Testis (tissue), 3 donors: ENCODE results near the gene LRP1B. TPM values are rescaled to one million over a fixed set of nuclear protein-coding genes. Genes with fewer than 3 reads are reported as not detected.

ENCODE experiments used
- DNase-seq: peaks from one replicate; pipeline ENCODE4 v3.0.0-alpha.2; 2019
- H3K27ac ChIP-seq, 2 donors: fragments of 200-600 bp; sonication (generic); one replicate each; pipeline ENCODE4 v1.5.1; 2019
- H3K27me3 ChIP-seq: fragments of 200-600 bp; sonication (generic); one replicate; pipeline ENCODE4 v1.5.1; 2019
- H3K36me3 ChIP-seq: fragments of 200-600 bp; sonication (generic); one replicate; pipeline ENCODE4 v1.5.1; 2017; ENCODE audit warnings: low read depth; ENCODE audit errors: missing control alignments
- H3K4me1 ChIP-seq: fragments of 200-600 bp; sonication (generic); one replicate; pipeline ENCODE4 v1.5.1; 2019
- H3K4me3 ChIP-seq, 2 donors: fragments of 200-600 bp; sonication (generic); one replicate each; pipeline ENCODE4 v1.5.1; 2017 to 2019
- H3K9me3 ChIP-seq: fragments of 200-600 bp; sonication (generic); one replicate; pipeline ENCODE4 v1.5.1; 2017
- POLR2A ChIP-seq: fragments of 450-650 bp; IDR thresholded peaks from one replicate; pipeline ENCODE4 v1.6.1; 2017; ENCODE audit warnings: antibody characterized with exemption, mild to moderate bottlenecking, moderate library complexity
- WGBS, 2 donors: methylation state at CpG; one replicate each; pipeline ENCODE4 v1.1.5; 2018; 5-methylcytosine and 5-hydroxymethylcytosine counted together
- intact Hi-C: fragments of 100-400 bp; cut with DNase I; formaldehyde crosslinking; loops from one replicate; pipeline ENCODE4 v1.15.1; 2023; ENCODE audit warnings: low total_unique reads
- polyA plus RNA-seq: library from polyadenylated mRNA; stranded (reverse); fragments of 350-450 nt; fragmentation: Illumina TruSeq; extraction: RNeasy Lipid Tissue Mini Kit (QIAGEN cat#74804); gene quantifications from one replicate; pipeline ENCODE4 v1.2.3, GENCODE V29; 2014; ENCODE audit warnings: low read depth, low replicate concordance; ENCODE audit not compliant: insufficient read depth
- total RNA-seq, 2 donors: library from RNA; depleted of rRNA; stranded (reverse); fragments of >200 nt; gene quantifications; one replicate each; pipeline ENCODE4 v1.2.3, GENCODE V29; 2016
- TF ChIP-seq, protein P1 (sequence below), 3 experiments: fragments of 450-650 bp in 2 of 3; fragments of 200-600 bp in 1 of 3; sonication (generic) in 1 of 3; IDR thresholded peaks; one replicate each; pipeline ENCODE4 v1.5.1; 2016 to 2019; ENCODE audit warnings: antibody characterized with exemption in 3 of 3, mild to moderate bottlenecking in 2 of 3, moderate library complexity in 1 of 3

LRP1B gene
- total and polyA plus RNA-seq, 3 donors from 2014 or later: 0.79 to 1.9 (median 0.84) TPM

DNA sequence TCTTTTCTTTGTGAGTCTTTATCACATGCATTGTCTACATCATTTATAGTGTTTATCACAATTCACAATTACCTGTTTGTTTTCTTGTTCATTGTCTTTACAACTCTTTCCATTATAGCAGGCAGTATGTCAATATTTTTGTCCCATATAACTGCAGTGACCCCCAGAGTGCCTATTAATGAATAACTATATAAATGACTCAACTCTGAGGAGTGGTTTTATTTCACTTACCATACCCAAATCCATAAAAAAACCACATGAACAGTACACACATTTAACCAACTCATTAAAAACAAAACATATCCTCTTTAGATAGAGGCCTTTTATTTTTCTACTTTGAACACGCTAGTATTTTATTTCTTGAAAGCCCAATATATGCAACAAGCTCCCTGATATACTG, 1931.5 kb downstream of the LRP1B start:
- WGBS, 2 donors: 91 to 92% methylated on average over 1 of the region's 1 CpG
- TF ChIP-seq, protein P1, sequence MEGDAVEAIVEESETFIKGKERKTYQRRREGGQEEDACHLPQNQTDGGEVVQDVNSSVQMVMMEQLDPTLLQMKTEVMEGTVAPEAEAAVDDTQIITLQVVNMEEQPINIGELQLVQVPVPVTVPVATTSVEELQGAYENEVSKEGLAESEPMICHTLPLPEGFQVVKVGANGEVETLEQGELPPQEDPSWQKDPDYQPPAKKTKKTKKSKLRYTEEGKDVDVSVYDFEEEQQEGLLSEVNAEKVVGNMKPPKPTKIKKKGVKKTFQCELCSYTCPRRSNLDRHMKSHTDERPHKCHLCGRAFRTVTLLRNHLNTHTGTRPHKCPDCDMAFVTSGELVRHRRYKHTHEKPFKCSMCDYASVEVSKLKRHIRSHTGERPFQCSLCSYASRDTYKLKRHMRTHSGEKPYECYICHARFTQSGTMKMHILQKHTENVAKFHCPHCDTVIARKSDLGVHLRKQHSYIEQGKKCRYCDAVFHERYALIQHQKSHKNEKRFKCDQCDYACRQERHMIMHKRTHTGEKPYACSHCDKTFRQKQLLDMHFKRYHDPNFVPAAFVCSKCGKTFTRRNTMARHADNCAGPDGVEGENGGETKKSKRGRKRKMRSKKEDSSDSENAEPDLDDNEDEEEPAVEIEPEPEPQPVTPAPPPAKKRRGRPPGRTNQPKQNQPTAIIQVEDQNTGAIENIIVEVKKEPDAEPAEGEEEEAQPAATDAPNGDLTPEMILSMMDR (IDR thresholded peaks at IDR 0.05): no peak
- no peak for TF ChIP-seq POLR2A
- intact Hi-C loops: no loop called here

DNA sequence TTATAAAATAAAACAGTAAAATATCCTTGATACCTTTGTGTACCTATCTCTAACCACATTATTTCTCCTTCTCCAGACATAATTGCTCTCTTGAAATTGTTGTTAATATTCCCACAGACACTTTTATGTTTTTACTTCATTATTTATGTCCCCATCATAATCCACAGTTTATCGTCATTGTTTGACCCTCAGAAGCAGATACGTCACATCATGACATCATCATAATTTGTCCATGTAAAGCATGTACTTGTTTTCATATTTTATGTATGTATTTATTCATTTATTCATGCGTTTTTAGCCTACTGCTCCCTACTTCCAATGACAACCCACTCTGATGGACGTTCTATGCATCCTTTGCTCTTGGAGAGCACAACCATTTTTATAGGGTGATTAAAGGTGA, 1943.7 kb downstream of the LRP1B start:
- intact Hi-C loops: no loop called here
- no peaks in the 10 kb centered on the region for H3K27me3 ChIP-seq
- TF ChIP-seq, protein P1 (IDR thresholded peaks at IDR 0.05): no peak
- no peak for TF ChIP-seq POLR2A
- 80 to 86% methylated on average over 4 of the region's 4 CpGs for WGBS, 2 donors
- H3K4me3 ChIP-seq: no peak overlapping the region
- no peaks in the 10 kb centered on the region for H3K4me1 ChIP-seq
- H3K36me3 ChIP-seq: no peaks in the 10 kb centered on the region
- H3K9me3 ChIP-seq: no peaks in the 10 kb centered on the region
- no peak for DNase-seq
- no peak overlapping the region for H3K27ac ChIP-seq

More for the DNA sequence above, 1931.5 kb downstream of the LRP1B start:
- no peak for DNase-seq
- Histone ChIP-seq H3K4me3 (no peak overlapping the region), H3K27ac (no peak overlapping the region), H3K27me3 (no peaks in the 10 kb centered on the region), H3K36me3 (no peaks in the 10 kb centered on the region), H3K9me3 (no peaks in the 10 kb centered on the region), H3K4me1 (peaks cover 1% of the 10 kb centered on the region)

DNA sequence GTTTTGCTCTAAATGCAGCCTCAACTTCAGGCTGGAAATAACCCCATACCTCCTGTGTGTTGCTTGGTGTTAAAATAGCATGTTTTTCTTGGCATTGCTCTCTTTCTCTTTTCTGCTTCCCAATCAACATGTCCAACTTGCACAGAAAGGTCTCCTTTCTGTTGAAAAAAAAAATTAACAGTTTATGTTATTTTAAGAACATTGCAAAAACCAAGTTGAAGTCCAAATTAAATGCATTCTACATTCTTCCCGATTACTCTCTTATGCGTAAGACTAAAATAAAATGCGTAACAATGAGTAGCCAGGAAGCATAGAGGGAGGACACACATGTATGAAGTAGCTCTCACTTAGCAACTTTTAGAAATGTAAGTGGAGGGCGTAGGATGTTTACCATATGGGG, 1944.5 kb downstream of the LRP1B start:
- no peak for TF ChIP-seq POLR2A
- TF ChIP-seq, protein P1 (IDR thresholded peaks at IDR 0.05): no peak
- no peaks in the 10 kb centered on the region for H3K27me3 ChIP-seq
- no peaks in the 10 kb centered on the region for H3K36me3 ChIP-seq
- no peak for DNase-seq
- no peak overlapping the region for H3K27ac ChIP-seq
- intact Hi-C loops: no loop called here
- H3K9me3 ChIP-seq: no peaks in the 10 kb centered on the region
- no peaks in the 10 kb centered on the region for H3K4me1 ChIP-seq
- WGBS, 2 donors: 42 to 61% methylated on average over 4 of the region's 4 CpGs
- no peak overlapping the region for H3K4me3 ChIP-seq

DNA sequence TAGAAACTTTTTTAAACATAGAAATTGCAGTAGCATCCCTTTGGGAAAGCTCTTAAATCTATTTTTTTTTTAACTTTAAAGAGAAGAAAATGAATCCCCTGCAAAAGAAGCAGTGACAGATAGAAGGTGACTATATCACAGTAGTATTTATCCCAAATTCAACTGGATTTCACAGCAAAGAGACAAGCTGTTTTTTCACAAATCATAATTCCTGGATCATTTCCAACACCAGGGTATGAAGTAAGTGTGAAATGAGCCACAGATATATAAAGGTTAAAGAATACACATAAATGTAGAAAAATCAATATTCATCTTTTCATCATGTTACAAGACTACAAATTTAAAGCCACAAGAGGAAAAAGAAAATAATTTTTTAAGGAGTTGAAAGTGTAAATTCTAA, 1945.7 kb downstream of the LRP1B start:
- DNase-seq: no peak
- TF ChIP-seq, protein P1 (IDR thresholded peaks at IDR 0.05): no peak
- Histone ChIP-seq H3K36me3 (no peaks in the 10 kb centered on the region), H3K9me3 (no peaks in the 10 kb centered on the region), H3K27me3 (no peaks in the 10 kb centered on the region), H3K4me1 (no peaks in the 10 kb centered on the region), H3K27ac (no peak overlapping the region), H3K4me3 (no peak overlapping the region)
- intact Hi-C loops: no loop called here

DNA sequence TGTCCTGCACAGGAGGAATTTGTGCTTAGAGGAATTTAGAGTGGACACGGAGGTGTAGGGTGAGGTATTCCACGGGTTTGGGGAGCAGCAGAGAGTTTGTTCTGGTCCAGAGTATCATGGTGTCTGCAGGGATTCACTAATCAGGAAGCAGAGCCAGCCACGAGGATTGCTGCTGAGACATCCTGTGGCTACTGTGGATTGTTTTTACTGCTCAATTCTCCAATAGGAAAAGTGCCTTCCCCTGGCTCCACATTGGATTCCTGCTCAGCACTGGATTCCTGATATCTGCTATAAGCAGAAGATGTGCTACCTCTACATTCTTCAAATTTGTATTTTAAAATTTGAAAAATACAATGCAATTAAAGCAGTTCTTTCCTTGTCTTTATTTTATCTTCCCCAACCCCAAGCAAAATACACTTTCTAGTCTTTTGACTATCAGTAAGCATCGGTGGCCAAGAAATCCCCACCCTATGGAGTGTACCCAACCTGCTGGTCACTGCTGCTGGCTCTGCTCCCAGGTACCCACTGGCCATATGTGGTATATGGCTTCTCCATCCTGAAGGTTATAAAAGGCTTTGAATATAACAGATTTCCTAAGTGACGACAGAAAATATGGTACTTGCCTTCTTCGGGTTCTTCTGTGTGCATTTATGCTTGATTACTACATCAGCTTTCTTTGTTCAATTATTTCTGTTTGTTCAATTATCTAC, 1947.6 kb downstream of the LRP1B start:
- no peak overlapping the region for H3K4me3 ChIP-seq
- no peak overlapping the region for H3K27ac ChIP-seq
- no peaks in the 10 kb centered on the region for H3K36me3 ChIP-seq
- no peak for DNase-seq
- intact Hi-C loops: no loop called here
- H3K27me3 ChIP-seq: no peaks in the 10 kb centered on the region
- H3K4me1 ChIP-seq: no peaks in the 10 kb centered on the region
- 84 to 89% methylated on average over 6 of the region's 6 CpGs for whole genome bisulfite sequencing, 2 donors
- H3K9me3 ChIP-seq: no peaks in the 10 kb centered on the region
- TF ChIP-seq, protein P1 (IDR thresholded peaks at IDR 0.05): no peak
- TF ChIP-seq POLR2A: no peak
